Measurements from ENCODE around the gene TMEM89. TPM values are rescaled to one million over a fixed set of nuclear protein-coding genes. Genes with fewer than 3 reads are reported as not detected.

Gene TMEM89
- total and polyA plus RNA-seq, 2 donors (not counting 1 experiment from before 2014, with no cell fraction given): not detected

DNA sequence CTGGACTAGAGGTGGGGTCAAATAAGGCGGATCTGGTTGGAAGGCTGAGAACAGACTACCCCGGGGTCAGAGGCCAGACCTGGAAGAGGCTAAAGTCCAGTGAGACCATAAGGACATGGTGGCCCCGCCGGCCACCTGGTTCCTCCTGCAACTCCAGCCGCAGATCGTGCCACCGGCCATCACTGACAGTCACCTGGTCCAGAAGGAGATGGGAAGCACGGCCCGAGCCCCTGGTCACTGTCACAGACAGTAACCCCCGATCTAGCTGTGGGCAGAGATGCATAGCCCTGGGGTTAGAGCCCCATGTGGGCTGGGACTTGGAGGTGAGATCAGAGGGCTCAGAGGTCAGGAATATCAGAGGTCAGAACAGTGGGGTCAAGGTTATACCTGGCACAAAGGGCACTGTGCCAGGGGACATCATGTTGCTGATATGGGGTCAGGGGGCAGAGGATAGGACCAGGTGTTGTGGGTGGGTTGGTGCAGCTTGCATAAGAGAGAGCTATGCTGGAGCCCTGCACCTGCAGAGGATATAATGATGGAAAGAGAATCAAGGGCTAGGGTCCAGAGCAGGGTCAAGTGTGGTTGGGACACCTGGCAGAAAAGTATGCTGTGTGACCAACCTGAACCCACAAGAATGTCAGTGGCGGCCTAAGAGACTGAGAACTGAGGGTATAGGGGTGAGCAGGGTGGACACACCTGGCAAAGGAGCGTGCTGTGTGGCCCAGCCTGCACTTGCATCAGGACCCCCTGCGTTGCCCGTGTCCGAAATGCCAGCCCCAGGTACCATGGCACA lies 31.6 kb upstream of the TMEM89 start:
- Histone ChIP-seq H3K9ac (ENCODE audit: low read length) (no peak overlapping the region), H3K4me2 (replicated peaks; ENCODE audit: low read depth, low read length, poor library complexity, severe bottlenecking) (no peak overlapping the region), H2AFZ (ENCODE audit: insufficient read depth, low read depth, low read length, poor library complexity, severe bottlenecking) (no peak overlapping the region), H3K36me3 (replicated peaks in 1 of 2; ENCODE audit: control extremely low read depth in 1 of 2, control insufficient read depth in 1 of 2, extremely low read depth in 1 of 2, insufficient read depth in 2 of 2, low read length in 1 of 2) (no peaks in the 10 kb centered on the region), H3K4me3 (ENCODE audit: control extremely low read depth in 1 of 5, extremely low read depth in 1 of 5, insufficient read depth in 1 of 5, low read depth in 2 of 5, low read length in 4 of 5) (no peak overlapping the region), H3K4me1 (ENCODE audit: control insufficient read depth in 2 of 2, insufficient read depth in 2 of 2, low read length in 2 of 2) (peaks cover 5 to 18% of the 10 kb centered on the region in 2 donors), H3K27me3 (replicated peaks in 1 of 4; ENCODE audit: control extremely low read depth in 1 of 4, control insufficient read depth in 3 of 4, insufficient read depth in 4 of 4, low read length in 3 of 4) (peaks cover 0 to 12% (median 0%) of the 10 kb centered on the region in 4 experiments), H3K9me3 (ENCODE audit: control extremely low read depth in 1 of 3, control insufficient read depth in 2 of 3, insufficient read depth in 1 of 3, low read length in 2 of 3) (peaks cover 0 to 5% (median 0%) of the 10 kb centered on the region in 3 donors), H4K20me1 (ENCODE audit: control insufficient read depth, insufficient read depth, low read length, poor library complexity, severe bottlenecking) (no peaks in the 10 kb centered on the region), H3K27ac (ENCODE audit: low read length in 2 of 2) (no peak overlapping the region), H3K79me2 (ENCODE audit: control insufficient read depth, insufficient read depth, low read length) (no peaks in the 10 kb centered on the region)
- ChIA-PET POLR2A (no interaction called here), CTCF (interaction anchor here (1.0 kb wide), 1 partner anchor 217 kb away, joined by 3 read pairs; no protein-coding TSS in a partner anchor)
- no peak for DNase-seq
- H3K27me3 Mint-ChIP-seq: no peaks in the 10 kb centered on the region
- no peak for ATAC-seq (ENCODE audit: low read depth)
- H3K4me3 Mint-ChIP-seq: peak overlapping the region; percentile 15
- peaks cover 17% of the 10 kb centered on the region for H3K4me1 Mint-ChIP-seq
- intact Hi-C loops (cut with micrococcal nuclease): no loop called here
- TF ChIP-seq EZH2 (IDR thresholded peaks at IDR 0.05; ENCODE audit: borderline replicate concordance, insufficient read depth, low read depth, low read length, poor library complexity, severe bottlenecking): no peak
- TF ChIP-seq, protein P1, sequence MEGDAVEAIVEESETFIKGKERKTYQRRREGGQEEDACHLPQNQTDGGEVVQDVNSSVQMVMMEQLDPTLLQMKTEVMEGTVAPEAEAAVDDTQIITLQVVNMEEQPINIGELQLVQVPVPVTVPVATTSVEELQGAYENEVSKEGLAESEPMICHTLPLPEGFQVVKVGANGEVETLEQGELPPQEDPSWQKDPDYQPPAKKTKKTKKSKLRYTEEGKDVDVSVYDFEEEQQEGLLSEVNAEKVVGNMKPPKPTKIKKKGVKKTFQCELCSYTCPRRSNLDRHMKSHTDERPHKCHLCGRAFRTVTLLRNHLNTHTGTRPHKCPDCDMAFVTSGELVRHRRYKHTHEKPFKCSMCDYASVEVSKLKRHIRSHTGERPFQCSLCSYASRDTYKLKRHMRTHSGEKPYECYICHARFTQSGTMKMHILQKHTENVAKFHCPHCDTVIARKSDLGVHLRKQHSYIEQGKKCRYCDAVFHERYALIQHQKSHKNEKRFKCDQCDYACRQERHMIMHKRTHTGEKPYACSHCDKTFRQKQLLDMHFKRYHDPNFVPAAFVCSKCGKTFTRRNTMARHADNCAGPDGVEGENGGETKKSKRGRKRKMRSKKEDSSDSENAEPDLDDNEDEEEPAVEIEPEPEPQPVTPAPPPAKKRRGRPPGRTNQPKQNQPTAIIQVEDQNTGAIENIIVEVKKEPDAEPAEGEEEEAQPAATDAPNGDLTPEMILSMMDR (IDR thresholded peaks at IDR 0.05): no peak
- 84% methylated on average over 14 of the region's 15 CpGs for WGBS (ENCODE audit: insufficient coverage)
- no peaks in the 10 kb centered on the region for H3K9me3 Mint-ChIP-seq (ENCODE audit: insufficient read depth)
- no peak overlapping the region for H3K27ac Mint-ChIP-seq

DNA sequence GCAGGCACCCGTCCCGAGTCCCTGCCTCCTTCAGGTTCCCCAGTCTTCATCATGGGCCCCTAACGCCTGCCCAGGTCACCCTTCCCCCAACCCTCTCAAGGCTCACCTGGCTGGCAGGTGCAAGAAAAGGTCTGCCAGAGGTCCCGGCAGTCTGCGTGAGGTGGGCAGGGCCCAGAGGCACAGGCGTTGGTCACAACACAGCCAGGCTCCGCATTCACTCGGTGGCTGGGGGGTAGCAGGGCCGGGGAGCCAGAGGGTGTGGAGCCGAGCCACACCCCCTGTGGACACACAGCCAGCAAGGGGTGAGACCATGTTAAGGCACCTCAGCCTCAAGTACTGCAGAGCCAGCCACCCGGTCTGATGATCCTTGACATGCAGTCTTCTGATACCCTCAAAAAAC lies 30.2 kb upstream of the TMEM89 start:
- H3K4me3 Mint-ChIP-seq: no peak overlapping the region
- H3K9me3 Mint-ChIP-seq (ENCODE audit: insufficient read depth): no peaks in the 10 kb centered on the region
- no peak overlapping the region for H3K27ac Mint-ChIP-seq
- CTCF ChIA-PET: no interaction called here
- Histone ChIP-seq H2AFZ (ENCODE audit: insufficient read depth, low read depth, low read length, poor library complexity, severe bottlenecking) (no peak overlapping the region), H3K4me2 (replicated peaks; ENCODE audit: low read depth, low read length, poor library complexity, severe bottlenecking) (no peak overlapping the region), H3K27me3 (replicated peaks in 1 of 4; ENCODE audit: control extremely low read depth in 1 of 4, control insufficient read depth in 3 of 4, insufficient read depth in 4 of 4, low read length in 3 of 4) (no peaks in the 10 kb centered on the region), H3K4me1 (ENCODE audit: control insufficient read depth in 2 of 2, insufficient read depth in 2 of 2, low read length in 2 of 2) (peaks cover 4 to 10% of the 10 kb centered on the region in 2 donors), H3K79me2 (ENCODE audit: control insufficient read depth, insufficient read depth, low read length) (no peaks in the 10 kb centered on the region), H3K9ac (ENCODE audit: low read length) (no peak overlapping the region), H3K4me3 (ENCODE audit: control extremely low read depth in 1 of 5, extremely low read depth in 1 of 5, insufficient read depth in 1 of 5, low read depth in 2 of 5, low read length in 4 of 5) (no peak overlapping the region), H3K36me3 (replicated peaks in 1 of 2; ENCODE audit: control extremely low read depth in 1 of 2, control insufficient read depth in 1 of 2, extremely low read depth in 1 of 2, insufficient read depth in 2 of 2, low read length in 1 of 2) (no peaks in the 10 kb centered on the region), H4K20me1 (ENCODE audit: control insufficient read depth, insufficient read depth, low read length, poor library complexity, severe bottlenecking) (no peaks in the 10 kb centered on the region), H3K9me3 (ENCODE audit: control extremely low read depth in 1 of 3, control insufficient read depth in 2 of 3, insufficient read depth in 1 of 3, low read length in 2 of 3) (no peaks in the 10 kb centered on the region), H3K27ac (ENCODE audit: low read length in 2 of 2) (no peak overlapping the region)
- intact Hi-C loops (cut with micrococcal nuclease): no loop called here
- POLR2A ChIA-PET: no interaction called here
- peaks cover 11% of the 10 kb centered on the region for H3K4me1 Mint-ChIP-seq
- TF ChIP-seq, protein P1 (IDR thresholded peaks at IDR 0.05): no peak
- TF ChIP-seq EZH2 (IDR thresholded peaks at IDR 0.05; ENCODE audit: borderline replicate concordance, insufficient read depth, low read depth, low read length, poor library complexity, severe bottlenecking): no peak
- no peaks in the 10 kb centered on the region for H3K27me3 Mint-ChIP-seq
- ATAC-seq (ENCODE audit: low read depth) (no peak), DNase-seq (no peak)
- WGBS (ENCODE audit: insufficient coverage): 96% methylated on average over 11 of the region's 11 CpGs
